ENCODE results near the gene BRSK2.

GRCh38 chr11:1443737-1444136 is 54.0 kb downstream of the BRSK2 start:
- TF ChIP-seq EP300 (IDR thresholded peaks at IDR 0.05; ENCODE audit: borderline replicate concordance) = no peak
- no peak for TF ChIP-seq REST (IDR thresholded peaks at IDR 0.05; ENCODE audit: low read depth)
- no peak for TF ChIP-seq RAD21 (IDR thresholded peaks at IDR 0.05; ENCODE audit: low read depth)
- TF ChIP-seq TAF1 (IDR thresholded peaks at IDR 0.05; ENCODE audit: low read depth) = no peak
- TF ChIP-seq CEBPB (IDR thresholded peaks at IDR 0.05) = no peak
- TF ChIP-seq CREB1 (IDR thresholded peaks at IDR 0.05; ENCODE audit: low read depth) = no peak
- TF ChIP-seq MAX (IDR thresholded peaks at IDR 0.05) = no peak
- no peak for TF ChIP-seq YY1 (IDR thresholded peaks at IDR 0.05; ENCODE audit: low read depth)
- TF ChIP-seq TEAD4 (IDR thresholded peaks at IDR 0.05) = no peak
- no peak for TF ChIP-seq TCF12 (IDR thresholded peaks at IDR 0.05; ENCODE audit: low read depth)
- no peak for TF ChIP-seq FOXM1 (IDR thresholded peaks at IDR 0.05; ENCODE audit: borderline replicate concordance, low read depth)
- no peak for TF ChIP-seq USF1 (IDR thresholded peaks at IDR 0.05)
- TF ChIP-seq NFIC (IDR thresholded peaks at IDR 0.05) = no peak
- no peak for TF ChIP-seq EGR1 (IDR thresholded peaks at IDR 0.05)
